ENCODE measurements around the gene HOTAIR. TPM values are rescaled to one million over a fixed set of nuclear protein-coding genes. Genes with fewer than 3 reads are reported as not detected.

The HOTAIR gene
- total RNA-seq, 1 experiment from 2014 or later, result not detected

DNA sequence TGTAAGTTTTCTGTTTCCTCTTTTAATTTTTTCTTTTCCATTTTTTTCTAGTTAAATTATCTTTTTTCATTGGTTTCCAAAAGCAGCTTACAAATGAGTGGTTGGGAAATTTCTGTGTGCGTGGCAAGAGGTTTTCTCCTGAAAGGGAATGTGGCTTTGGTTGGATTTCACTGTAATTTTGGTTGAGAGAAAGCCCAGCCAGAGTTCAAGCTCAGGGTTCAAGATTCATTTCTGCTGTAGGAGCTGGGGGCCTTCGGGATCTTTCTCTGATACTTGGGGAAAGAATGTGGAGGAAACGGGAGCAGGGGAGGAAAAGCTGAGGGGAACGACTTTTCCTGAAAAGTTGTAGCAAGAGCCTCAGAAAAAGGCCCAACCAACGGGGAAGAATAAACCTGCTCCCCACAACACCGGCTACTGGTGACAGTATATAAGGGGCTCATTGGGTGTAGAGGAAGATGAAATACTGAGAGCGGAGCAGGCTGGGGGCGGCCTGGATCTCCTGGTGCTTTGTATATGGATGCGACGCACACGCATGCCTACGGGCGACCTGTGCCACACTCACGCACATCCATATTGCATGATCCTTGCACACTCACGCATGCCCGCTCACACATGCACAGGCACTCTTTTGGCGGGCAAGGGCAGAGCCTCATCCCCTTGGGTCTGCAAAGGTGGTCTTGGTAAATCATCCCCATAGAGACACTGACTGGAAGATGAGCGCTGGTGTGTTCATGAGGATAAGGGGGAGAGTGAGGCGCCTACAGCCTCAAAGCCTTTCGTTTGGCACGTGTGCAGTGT lies 12.1 kb upstream of the HOTAIR start:
- ChIA-PET CTCF (interaction anchor here (0.9 to 5.1 kb wide), 8 partner anchors 13 to 228 kb away, joined by 3 to 43 read pairs (median 22); partner anchors contain the start of genes HOXC5, HOXC8 and HOXC9), POLR2A (interaction anchor here (0.6 kb wide), 1 partner anchor 1128 kb away, joined by 4 read pairs; no protein-coding TSS in a partner anchor)
- Mint-ChIP-seq H3K4me3 (0 out of 2 replicates have a peak overlapping the region, but pooled peaks have one; percentile 50), H3K9me3 (no peaks in the 10 kb centered on the region), H3K36me3 (no peaks in the 10 kb centered on the region), H3K27ac (no peak overlapping the region), H3K27me3 (ENCODE audit: low read depth) (peaks cover 100% of the 10 kb centered on the region), H3K4me1 (peaks cover 42% of the 10 kb centered on the region)
- DNase-seq (ENCODE audit: low spot score), result no peak
- no peak for ATAC-seq
- TF ChIP-seq, protein P1, sequence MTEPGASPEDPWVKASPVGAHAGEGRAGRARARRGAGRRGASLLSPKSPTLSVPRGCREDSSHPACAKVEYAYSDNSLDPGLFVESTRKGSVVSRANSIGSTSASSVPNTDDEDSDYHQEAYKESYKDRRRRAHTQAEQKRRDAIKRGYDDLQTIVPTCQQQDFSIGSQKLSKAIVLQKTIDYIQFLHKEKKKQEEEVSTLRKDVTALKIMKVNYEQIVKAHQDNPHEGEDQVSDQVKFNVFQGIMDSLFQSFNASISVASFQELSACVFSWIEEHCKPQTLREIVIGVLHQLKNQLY (CRISPR knock-in tag; IDR thresholded peaks at IDR 0.05), result no peak
- TF ChIP-seq, protein P2, sequence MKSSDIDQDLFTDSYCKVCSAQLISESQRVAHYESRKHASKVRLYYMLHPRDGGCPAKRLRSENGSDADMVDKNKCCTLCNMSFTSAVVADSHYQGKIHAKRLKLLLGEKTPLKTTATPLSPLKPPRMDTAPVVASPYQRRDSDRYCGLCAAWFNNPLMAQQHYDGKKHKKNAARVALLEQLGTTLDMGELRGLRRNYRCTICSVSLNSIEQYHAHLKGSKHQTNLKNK (CRISPR knock-in tag; IDR thresholded peaks at IDR 0.05), result no peak
- TF ChIP-seq, protein P3, sequence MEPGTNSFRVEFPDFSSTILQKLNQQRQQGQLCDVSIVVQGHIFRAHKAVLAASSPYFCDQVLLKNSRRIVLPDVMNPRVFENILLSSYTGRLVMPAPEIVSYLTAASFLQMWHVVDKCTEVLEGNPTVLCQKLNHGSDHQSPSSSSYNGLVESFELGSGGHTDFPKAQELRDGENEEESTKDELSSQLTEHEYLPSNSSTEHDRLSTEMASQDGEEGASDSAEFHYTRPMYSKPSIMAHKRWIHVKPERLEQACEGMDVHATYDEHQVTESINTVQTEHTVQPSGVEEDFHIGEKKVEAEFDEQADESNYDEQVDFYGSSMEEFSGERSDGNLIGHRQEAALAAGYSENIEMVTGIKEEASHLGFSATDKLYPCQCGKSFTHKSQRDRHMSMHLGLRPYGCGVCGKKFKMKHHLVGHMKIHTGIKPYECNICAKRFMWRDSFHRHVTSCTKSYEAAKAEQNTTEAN (CRISPR knock-in tag; IDR thresholded peaks at IDR 0.05), result no peak
- TF ChIP-seq FOXJ3 (CRISPR knock-in tag; IDR thresholded peaks at IDR 0.05; ENCODE audit: borderline replicate concordance) (no peak), ZNF317 (CRISPR knock-in tag; IDR thresholded peaks at IDR 0.05; ENCODE audit: borderline replicate concordance, low read depth) (no peak), ZNF232 (CRISPR knock-in tag; IDR thresholded peaks at IDR 0.05) (no peak), ZNF423 (CRISPR knock-in tag; IDR thresholded peaks at IDR 0.05) (no peak), GRHL2 (CRISPR knock-in tag; IDR thresholded peaks at IDR 0.05; ENCODE audit: insufficient replicate concordance, severe bottlenecking) (no peak), NFE2L1 (CRISPR knock-in tag; IDR thresholded peaks at IDR 0.05) (no peak), SOX15 (CRISPR knock-in tag; IDR thresholded peaks at IDR 0.05) (no peak), ZNF219 (CRISPR knock-in tag; IDR thresholded peaks at IDR 0.05; ENCODE audit: borderline replicate concordance) (no peak)
- TF ChIP-seq, protein P4, sequence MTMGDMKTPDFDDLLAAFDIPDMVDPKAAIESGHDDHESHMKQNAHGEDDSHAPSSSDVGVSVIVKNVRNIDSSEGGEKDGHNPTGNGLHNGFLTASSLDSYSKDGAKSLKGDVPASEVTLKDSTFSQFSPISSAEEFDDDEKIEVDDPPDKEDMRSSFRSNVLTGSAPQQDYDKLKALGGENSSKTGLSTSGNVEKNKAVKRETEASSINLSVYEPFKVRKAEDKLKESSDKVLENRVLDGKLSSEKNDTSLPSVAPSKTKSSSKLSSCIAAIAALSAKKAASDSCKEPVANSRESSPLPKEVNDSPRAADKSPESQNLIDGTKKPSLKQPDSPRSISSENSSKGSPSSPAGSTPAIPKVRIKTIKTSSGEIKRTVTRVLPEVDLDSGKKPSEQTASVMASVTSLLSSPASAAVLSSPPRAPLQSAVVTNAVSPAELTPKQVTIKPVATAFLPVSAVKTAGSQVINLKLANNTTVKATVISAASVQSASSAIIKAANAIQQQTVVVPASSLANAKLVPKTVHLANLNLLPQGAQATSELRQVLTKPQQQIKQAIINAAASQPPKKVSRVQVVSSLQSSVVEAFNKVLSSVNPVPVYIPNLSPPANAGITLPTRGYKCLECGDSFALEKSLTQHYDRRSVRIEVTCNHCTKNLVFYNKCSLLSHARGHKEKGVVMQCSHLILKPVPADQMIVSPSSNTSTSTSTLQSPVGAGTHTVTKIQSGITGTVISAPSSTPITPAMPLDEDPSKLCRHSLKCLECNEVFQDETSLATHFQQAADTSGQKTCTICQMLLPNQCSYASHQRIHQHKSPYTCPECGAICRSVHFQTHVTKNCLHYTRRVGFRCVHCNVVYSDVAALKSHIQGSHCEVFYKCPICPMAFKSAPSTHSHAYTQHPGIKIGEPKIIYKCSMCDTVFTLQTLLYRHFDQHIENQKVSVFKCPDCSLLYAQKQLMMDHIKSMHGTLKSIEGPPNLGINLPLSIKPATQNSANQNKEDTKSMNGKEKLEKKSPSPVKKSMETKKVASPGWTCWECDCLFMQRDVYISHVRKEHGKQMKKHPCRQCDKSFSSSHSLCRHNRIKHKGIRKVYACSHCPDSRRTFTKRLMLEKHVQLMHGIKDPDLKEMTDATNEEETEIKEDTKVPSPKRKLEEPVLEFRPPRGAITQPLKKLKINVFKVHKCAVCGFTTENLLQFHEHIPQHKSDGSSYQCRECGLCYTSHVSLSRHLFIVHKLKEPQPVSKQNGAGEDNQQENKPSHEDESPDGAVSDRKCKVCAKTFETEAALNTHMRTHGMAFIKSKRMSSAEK (CRISPR knock-in tag; IDR thresholded peaks at IDR 0.05; ENCODE audit: borderline replicate concordance), result no peak
- TF ChIP-seq, protein P5, sequence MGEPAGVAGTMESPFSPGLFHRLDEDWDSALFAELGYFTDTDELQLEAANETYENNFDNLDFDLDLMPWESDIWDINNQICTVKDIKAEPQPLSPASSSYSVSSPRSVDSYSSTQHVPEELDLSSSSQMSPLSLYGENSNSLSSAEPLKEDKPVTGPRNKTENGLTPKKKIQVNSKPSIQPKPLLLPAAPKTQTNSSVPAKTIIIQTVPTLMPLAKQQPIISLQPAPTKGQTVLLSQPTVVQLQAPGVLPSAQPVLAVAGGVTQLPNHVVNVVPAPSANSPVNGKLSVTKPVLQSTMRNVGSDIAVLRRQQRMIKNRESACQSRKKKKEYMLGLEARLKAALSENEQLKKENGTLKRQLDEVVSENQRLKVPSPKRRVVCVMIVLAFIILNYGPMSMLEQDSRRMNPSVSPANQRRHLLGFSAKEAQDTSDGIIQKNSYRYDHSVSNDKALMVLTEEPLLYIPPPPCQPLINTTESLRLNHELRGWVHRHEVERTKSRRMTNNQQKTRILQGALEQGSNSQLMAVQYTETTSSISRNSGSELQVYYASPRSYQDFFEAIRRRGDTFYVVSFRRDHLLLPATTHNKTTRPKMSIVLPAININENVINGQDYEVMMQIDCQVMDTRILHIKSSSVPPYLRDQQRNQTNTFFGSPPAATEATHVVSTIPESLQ (CRISPR knock-in tag; IDR thresholded peaks at IDR 0.05), result no peak
- TF ChIP-seq, protein P6, sequence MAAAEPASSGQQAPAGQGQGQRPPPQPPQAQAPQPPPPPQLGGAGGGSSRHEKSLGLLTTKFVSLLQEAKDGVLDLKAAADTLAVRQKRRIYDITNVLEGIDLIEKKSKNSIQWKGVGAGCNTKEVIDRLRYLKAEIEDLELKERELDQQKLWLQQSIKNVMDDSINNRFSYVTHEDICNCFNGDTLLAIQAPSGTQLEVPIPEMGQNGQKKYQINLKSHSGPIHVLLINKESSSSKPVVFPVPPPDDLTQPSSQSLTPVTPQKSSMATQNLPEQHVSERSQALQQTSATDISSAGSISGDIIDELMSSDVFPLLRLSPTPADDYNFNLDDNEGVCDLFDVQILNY (CRISPR knock-in tag; IDR thresholded peaks at IDR 0.05), result no peak
- TF ChIP-seq, protein P7, sequence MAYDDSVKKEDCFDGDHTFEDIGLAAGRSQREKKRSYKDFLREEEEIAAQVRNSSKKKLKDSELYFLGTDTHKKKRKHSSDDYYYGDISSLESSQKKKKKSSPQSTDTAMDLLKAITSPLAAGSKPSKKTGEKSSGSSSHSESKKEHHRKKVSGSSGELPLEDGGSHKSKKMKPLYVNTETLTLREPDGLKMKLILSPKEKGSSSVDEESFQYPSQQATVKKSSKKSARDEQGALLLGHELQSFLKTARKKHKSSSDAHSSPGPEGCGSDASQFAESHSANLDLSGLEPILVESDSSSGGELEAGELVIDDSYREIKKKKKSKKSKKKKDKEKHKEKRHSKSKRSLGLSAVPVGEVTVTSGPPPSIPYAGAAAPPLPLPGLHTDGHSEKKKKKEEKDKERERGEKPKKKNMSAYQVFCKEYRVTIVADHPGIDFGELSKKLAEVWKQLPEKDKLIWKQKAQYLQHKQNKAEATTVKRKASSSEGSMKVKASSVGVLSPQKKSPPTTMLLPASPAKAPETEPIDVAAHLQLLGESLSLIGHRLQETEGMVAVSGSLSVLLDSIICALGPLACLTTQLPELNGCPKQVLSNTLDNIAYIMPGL (CRISPR knock-in tag; IDR thresholded peaks at IDR 0.05), result no peak
- TF ChIP-seq, protein P8, sequence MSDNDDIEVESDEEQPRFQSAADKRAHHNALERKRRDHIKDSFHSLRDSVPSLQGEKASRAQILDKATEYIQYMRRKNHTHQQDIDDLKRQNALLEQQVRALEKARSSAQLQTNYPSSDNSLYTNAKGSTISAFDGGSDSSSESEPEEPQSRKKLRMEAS (CRISPR knock-in tag; IDR thresholded peaks at IDR 0.05), result no peak
- TF ChIP-seq, protein P9, sequence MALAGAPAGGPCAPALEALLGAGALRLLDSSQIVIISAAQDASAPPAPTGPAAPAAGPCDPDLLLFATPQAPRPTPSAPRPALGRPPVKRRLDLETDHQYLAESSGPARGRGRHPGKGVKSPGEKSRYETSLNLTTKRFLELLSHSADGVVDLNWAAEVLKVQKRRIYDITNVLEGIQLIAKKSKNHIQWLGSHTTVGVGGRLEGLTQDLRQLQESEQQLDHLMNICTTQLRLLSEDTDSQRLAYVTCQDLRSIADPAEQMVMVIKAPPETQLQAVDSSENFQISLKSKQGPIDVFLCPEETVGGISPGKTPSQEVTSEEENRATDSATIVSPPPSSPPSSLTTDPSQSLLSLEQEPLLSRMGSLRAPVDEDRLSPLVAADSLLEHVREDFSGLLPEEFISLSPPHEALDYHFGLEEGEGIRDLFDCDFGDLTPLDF (CRISPR knock-in tag; IDR thresholded peaks at IDR 0.05), result no peak
- TF ChIP-seq, protein P10, sequence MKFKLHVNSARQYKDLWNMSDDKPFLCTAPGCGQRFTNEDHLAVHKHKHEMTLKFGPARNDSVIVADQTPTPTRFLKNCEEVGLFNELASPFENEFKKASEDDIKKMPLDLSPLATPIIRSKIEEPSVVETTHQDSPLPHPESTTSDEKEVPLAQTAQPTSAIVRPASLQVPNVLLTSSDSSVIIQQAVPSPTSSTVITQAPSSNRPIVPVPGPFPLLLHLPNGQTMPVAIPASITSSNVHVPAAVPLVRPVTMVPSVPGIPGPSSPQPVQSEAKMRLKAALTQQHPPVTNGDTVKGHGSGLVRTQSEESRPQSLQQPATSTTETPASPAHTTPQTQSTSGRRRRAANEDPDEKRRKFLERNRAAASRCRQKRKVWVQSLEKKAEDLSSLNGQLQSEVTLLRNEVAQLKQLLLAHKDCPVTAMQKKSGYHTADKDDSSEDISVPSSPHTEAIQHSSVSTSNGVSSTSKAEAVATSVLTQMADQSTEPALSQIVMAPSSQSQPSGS (CRISPR knock-in tag; IDR thresholded peaks at IDR 0.05; ENCODE audit: borderline replicate concordance, low read depth), result no peak
- TF ChIP-seq, protein P11, sequence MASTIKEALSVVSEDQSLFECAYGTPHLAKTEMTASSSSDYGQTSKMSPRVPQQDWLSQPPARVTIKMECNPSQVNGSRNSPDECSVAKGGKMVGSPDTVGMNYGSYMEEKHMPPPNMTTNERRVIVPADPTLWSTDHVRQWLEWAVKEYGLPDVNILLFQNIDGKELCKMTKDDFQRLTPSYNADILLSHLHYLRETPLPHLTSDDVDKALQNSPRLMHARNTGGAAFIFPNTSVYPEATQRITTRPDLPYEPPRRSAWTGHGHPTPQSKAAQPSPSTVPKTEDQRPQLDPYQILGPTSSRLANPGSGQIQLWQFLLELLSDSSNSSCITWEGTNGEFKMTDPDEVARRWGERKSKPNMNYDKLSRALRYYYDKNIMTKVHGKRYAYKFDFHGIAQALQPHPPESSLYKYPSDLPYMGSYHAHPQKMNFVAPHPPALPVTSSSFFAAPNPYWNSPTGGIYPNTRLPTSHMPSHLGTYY (CRISPR knock-in tag; IDR thresholded peaks at IDR 0.05), result no peak

Measured in WTC11 (cell line).